HPDE6-E6E7 (cell line): Measurements from ENCODE around the gene LSM14B.

ENCODE experiments used
- DNase-seq: peaks from one replicate; pipeline ENCODE4 v3.0.0; 2011; ENCODE audit warnings: missing footprints; ENCODE audit errors: extremely low spot score

LSM14B gene

DNA sequence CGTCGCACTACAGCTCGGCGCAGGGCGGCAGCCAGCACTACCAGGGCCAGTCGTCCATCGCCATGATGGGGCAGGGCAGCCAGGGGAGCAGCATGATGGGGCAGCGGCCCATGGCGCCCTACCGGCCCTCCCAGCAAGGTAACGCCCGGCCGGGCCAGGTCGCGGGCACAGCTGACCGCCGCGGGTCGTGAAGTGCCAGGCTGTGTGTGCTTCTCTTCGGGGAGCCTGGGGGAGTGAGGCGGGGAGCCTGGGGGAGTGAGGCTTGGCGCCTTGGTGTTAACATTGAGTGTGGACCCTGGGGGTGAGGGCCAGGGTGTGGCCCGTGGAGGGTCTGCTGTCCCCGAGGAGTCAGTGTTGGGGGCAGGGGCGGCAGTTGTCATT, 41.2 kb downstream of the LSM14B start:
- DNase-seq, result no peak

GRCh38 chr20:62163986-62164762, 41.9 kb downstream of the LSM14B start:
- DNase-seq, result no peak

GRCh38 chr20:62164879-62165761, 42.8 kb downstream of the LSM14B start:
- DNase-seq, result no peak

- DNase-seq, result no peak
Observed at GRCh38 chr20:62165762-62166399, 43.6 kb downstream of the LSM14B start.

GRCh38 chr20:62167474-62167873, 45.2 kb downstream of the LSM14B start:
- DNase-seq, result no peak

DNA sequence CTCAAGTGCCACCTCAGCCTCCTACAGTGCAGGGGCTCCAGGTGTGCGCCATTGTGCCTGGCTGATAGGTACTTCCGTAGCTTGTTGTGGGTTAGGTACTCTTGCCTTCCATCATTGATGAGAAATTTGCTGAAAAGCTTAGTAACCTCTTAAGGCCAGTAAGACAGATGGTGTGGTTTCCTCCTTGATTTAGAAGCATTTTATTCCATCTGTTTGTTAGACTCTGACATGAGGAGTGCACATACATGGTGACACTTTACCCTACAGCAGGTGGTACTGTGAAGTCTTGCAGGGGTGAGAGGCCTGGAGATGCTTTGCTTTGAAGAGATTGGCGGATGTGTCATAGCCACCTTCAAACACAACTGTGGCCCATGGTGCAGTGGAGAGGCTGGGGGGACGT, 45.8 kb downstream of the LSM14B start:
- DNase-seq, result no peak

GRCh38 chr20:62168890-62169435, 46.7 kb downstream of the LSM14B start:
- no peak for DNase-seq

GRCh38 chr20:62170536-62170935, 48.3 kb downstream of the LSM14B start:
- DNase-seq, result no peak

GRCh38 chr20:62171245-62171644, 49.0 kb downstream of the LSM14B start:
- DNase-seq, result no peak

DNA sequence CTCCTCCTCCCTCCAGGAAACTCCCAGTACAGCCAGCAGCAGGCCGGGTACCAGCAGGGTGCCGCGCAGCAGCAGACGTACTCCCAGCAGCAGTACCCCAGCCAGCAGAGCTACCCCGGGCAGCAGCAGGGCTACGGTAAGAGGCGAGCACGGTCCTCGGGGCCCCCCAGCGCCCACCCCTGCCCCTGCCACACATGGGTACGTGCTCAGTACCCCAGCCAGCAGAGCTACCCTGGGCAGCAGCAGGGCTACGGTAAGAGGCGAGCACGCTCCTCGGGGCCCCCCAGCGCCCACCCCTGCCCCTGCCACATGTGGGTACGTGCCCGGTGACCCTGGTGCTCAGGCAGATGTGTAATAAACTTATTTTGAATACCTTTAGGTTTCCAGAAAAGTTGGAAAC, 50.4 kb downstream of the LSM14B start:
- DNase-seq, result no peak

- DNase-seq, result no peak
Observed at GRCh38 chr20:62174021-62174804, 51.9 kb downstream of the LSM14B start.

DNA sequence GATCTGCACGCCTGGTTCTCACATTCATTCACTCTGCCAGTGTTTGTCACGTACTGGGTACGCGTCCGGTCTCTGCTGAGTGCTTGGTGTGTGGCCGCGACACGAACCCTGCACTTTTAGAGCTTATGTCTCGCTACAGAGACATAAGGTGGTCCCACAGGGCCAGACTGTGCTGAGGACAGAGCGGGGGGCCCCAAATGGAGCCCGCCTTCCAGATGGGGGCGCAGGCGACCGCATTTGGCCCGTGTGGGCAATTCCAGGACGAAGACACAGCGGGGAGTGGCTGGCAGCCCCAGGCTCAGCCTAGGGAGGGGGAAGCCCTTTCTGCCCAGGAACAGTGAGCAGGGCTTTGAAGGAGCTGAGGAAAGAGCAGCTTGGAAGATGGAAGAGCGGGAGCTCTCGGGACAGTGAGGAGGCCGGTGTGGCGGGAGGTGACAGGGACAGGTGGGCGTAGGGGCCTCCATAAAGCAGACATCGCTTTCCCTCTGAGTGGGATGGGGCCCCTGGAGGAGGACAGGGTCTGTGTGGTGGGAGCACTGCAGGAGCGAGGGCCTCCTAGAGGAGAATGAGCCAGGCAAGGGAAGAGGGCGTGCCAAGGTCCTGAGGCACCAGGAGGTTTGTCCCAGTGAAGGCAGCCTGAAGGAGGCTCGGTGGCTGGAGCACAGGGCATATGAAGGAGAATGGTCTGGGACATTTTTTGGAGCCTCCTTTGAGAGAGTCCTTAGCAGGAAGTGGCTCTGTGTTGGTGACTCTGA, 52.8 kb downstream of the LSM14B start:
- no peak for DNase-seq

GRCh38 chr20:62175711-62176110, 53.4 kb downstream of the LSM14B start:
- DNase-seq, result no peak

DNA sequence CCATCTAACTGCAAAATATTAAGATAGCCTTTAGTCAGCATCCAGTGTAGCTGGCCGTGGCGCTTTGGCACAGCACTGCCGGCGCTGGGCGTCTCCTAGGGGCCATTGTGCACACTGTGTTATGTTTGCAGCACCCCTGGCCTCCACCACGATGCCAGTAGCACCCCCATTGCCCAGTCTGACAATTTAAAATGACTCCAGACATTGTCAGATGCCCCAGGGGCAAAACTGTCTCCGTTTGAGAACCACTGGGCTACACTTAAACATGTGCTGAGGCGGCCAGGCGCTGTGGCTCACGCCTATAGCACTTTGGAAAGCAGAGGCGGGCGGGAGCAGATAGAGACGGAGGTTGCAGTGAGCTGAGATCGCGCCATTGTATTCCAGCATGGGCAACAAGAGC, 54.6 kb downstream of the LSM14B start:
- no peak for DNase-seq

DNA sequence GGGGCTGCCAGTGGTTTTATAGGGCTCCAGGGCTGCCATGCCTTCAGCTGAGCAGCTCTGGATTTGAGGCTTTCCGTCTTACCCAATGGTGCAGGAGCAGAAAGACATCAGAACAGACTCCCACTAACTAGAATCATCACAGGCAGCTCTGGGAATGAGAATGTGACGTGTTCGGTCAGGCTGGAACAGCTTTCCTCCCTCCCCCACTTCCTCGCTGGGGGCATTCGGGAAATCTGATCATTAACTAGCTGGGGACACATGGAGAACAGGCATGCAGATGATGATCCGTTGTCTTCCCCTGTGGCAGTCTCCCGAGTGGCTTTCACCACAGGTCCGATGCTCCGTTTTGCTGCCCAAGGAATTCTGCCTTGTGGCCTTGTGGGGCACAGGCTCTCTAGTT, 55.0 kb downstream of the LSM14B start:
- no peak for DNase-seq

DNA sequence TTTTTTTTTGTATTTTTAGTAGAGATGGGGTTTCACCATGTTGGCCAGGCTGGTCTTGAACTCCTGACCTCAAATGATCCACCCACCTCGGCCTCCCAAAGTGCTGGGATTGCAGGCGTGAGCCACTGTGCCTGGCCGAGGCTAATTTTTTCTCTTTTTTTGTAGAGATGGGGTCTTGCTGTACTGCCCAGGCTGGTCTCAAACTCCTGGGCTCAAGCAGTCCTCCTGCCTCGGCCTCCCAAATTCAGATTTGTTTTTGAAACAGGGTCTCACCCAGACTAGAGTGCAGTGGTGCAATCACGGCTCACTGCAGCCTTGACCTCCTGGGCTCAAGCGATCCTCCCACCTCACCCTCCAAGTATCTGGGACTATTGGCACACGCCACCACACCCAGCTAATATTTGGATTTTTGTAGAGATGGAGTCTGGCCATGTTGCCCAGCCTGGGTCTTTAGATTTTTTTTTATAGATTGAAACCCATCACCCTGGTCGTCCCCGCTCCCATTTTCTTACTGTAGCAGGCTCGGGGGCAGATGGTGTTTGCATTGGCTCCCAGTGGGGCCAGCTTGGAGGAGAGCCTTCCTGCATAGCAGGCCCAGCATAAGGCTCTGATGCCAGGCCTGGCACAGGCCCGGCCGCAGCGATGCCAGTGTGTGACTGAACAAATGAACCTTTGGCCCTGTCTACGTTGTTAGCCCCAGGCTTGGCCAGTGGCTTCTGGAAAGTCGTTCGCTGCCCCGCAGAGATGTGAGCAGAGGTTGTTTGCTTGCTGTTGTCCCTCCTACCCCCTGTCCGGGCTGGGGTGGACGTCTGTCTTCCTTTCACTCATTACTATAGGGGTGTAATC, 56.3 kb downstream of the LSM14B start:
- no peak for DNase-seq

GRCh38 chr20:62179162-62179504, 56.9 kb downstream of the LSM14B start:
- DNase-seq, result no peak

GRCh38 chr20:62181808-62182207, 59.5 kb downstream of the LSM14B start:
- DNase-seq, result no peak

DNA sequence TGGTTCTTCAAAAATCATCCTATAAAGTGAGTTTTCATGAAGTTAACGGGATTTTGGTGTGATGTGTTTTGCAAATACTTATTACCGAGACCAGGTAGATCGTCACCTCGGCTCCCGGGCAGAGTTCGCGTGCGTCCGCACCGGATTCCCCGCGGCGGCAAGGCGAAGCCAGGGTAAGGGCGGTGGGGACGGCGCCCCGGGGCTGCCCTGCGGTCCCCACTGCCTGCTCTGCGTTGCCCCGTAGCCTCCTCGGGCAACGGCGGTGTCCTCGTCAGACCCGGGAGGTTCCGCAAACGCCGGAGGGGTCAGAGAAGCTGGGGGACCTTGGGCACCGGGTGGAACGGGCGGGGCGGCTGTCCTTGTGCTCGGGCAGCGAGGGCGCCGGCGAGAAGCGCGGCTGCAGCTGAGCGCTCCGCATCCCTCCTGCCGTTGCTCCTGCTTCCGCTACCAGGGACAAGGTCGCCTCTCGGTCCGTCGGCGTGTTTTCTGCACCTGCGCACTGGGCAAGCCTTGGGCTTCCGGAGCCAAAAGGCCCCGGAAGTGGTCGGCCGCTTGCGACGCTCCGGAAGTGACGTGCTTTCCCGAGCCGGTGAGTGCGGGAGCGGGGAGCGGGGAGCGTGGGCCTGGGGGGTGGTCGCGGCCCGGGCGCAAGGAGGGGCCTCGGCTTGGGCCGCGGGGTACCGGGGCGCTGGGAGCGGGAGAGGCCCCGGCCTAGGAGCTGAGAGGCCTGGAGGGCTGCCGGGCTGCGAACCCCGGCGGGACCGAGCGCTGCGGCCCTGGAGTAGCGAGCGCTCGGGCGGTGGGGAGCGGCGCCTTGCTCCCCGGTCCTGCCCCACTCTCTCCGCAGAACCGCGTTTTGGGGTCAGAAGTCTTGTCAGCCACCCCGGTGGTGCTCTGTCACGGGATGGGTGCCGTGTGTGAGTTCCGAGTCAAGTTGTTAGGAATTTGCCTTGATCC, 60.5 kb downstream of the LSM14B start, which contains the start of gene MTG2:
Gene MTG2 (plus strand): TSS at position 560 of the 957 bp plus-strand sequence. CDS start 10,393 bp downstream, outside the sequence.
- peak; percentile 100 for DNase-seq
